Ishikawa (cell line): ENCODE measurements around the gene FBXL17.

Source experiments
- TCF12 ChIP-seq: IDR thresholded peaks from 2 replicates; pipeline ENCODE4 v1.6.1; 2012; ENCODE audit warnings: low read depth
- TEAD4 ChIP-seq: IDR thresholded peaks from 2 replicates; pipeline ENCODE4 v1.6.1; 2012
- TF ChIP-seq, protein P1 (sequence below): IDR thresholded peaks from 2 replicates; pipeline ENCODE4 v1.6.1; 2012
- TF ChIP-seq, protein P2 (sequence below): IDR thresholded peaks from 2 replicates; pipeline ENCODE4 v1.6.1; 2012; ENCODE audit warnings: low read depth, mild to moderate bottlenecking

DNA sequence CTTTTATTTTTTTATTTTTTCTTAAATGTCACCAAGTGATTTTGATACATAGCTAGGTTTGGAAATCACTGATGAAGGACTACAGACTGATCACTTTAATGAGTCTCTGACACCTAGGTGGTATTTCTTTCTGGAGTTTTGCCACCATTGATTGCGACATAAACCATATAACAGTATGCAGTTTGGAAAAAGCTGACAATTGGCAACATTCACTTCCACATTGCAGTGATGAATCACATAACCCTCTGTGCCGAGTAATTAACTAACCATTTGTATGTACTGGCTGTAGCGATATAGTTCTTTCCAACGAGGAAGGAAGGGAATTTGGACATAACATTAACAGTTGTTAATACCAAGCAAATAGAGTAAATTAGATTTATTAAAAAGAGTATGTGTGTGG, 488.3 kb downstream of the FBXL17 start:
- TF ChIP-seq TCF12 (no peak), TEAD4 (0 out of 2 replicates have a peak, but pooled peaks have one; percentile 15)
- TF ChIP-seq, protein P1, sequence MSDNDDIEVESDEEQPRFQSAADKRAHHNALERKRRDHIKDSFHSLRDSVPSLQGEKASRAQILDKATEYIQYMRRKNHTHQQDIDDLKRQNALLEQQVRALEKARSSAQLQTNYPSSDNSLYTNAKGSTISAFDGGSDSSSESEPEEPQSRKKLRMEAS: no peak
- TF ChIP-seq, protein P2, sequence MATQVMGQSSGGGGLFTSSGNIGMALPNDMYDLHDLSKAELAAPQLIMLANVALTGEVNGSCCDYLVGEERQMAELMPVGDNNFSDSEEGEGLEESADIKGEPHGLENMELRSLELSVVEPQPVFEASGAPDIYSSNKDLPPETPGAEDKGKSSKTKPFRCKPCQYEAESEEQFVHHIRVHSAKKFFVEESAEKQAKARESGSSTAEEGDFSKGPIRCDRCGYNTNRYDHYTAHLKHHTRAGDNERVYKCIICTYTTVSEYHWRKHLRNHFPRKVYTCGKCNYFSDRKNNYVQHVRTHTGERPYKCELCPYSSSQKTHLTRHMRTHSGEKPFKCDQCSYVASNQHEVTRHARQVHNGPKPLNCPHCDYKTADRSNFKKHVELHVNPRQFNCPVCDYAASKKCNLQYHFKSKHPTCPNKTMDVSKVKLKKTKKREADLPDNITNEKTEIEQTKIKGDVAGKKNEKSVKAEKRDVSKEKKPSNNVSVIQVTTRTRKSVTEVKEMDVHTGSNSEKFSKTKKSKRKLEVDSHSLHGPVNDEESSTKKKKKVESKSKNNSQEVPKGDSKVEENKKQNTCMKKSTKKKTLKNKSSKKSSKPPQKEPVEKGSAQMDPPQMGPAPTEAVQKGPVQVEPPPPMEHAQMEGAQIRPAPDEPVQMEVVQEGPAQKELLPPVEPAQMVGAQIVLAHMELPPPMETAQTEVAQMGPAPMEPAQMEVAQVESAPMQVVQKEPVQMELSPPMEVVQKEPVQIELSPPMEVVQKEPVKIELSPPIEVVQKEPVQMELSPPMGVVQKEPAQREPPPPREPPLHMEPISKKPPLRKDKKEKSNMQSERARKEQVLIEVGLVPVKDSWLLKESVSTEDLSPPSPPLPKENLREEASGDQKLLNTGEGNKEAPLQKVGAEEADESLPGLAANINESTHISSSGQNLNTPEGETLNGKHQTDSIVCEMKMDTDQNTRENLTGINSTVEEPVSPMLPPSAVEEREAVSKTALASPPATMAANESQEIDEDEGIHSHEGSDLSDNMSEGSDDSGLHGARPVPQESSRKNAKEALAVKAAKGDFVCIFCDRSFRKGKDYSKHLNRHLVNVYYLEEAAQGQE: no peak
